Activated gamma-delta T cell (primary cell): ENCODE measurements around the gene HORMAD1.
"Not testable (repeated sequence)": the region's sequence is repeated elsewhere in the genome, so short reads cannot be mapped to it uniquely, and the experiment has no call there.

Experiments
- DNase-seq: peaks from one replicate; lab custom pipeline; 2025; lab: John Stamatoyannopoulos, UW

The HORMAD1 gene

GRCh38 chr1:150696995-150697927 is 23.4 kb downstream of the HORMAD1 start, which contains the start of gene GOLPH3L:
TSS of gene GOLPH3L (minus strand) at chr1:150697154. CDS start at chr1:150694838, 2,316 bp downstream.
- DNase-seq = no peak

- no peak for DNase-seq
These were observed 24.1 kb downstream of the HORMAD1 start for GRCh38 chr1:150696590-150696989.

GRCh38 chr1:150696162-150696561 is 24.5 kb downstream of the HORMAD1 start:
- no peak for DNase-seq

- DNase-seq = no peak
These were observed 25.1 kb downstream of the HORMAD1 start for GRCh38 chr1:150695561-150695960.

- no peak for DNase-seq
These were observed 28.0 kb downstream of the HORMAD1 start for GRCh38 chr1:150692720-150693119.

GRCh38 chr1:150688763-150689162 is 31.9 kb downstream of the HORMAD1 start:
- no peak for DNase-seq

GRCh38 chr1:150686275-150686674 is 34.4 kb downstream of the HORMAD1 start:
- DNase-seq = no peak

- DNase-seq = no peak
These were observed 36.8 kb downstream of the HORMAD1 start for GRCh38 chr1:150683914-150684313.

- DNase-seq = no peak
These were observed 41.7 kb downstream of the HORMAD1 start for GRCh38 chr1:150678988-150679387.

- no peak for DNase-seq
These were observed 45.8 kb downstream of the HORMAD1 start for GRCh38 chr1:150674881-150675280.

- no peak for DNase-seq
These were observed 57.4 kb downstream of the HORMAD1 start for GRCh38 chr1:150663321-150663720.

GRCh38 chr1:150662811-150663210 is 57.9 kb downstream of the HORMAD1 start:
- no peak for DNase-seq

- DNase-seq = no peak
These were observed 59.5 kb downstream of the HORMAD1 start for GRCh38 chr1:150661156-150661555.

GRCh38 chr1:150660584-150660983 is 60.1 kb downstream of the HORMAD1 start:
- no peak for DNase-seq

- DNase-seq = not testable (repeated sequence)
These were observed 63.6 kb downstream of the HORMAD1 start for GRCh38 chr1:150657064-150657463.

- DNase-seq = not testable (repeated sequence)
These were observed 66.1 kb downstream of the HORMAD1 start for GRCh38 chr1:150654635-150655034.

- DNase-seq = no peak
These were observed 70.5 kb downstream of the HORMAD1 start for GRCh38 chr1:150650193-150650592.

- DNase-seq = no peak
These were observed 71.1 kb downstream of the HORMAD1 start for GRCh38 chr1:150649441-150650075.
